Fibroblast of peridontal ligament (primary cell): ENCODE measurements around the gene C19orf81.
A peak's percentile ranks its signal among the peaks of the same experiment; 100 is the strongest.

ENCODE experiments used
- DNase-seq: peaks from one replicate; pipeline ENCODE4 v3.0.0-alpha.2; 2010; ENCODE audit errors: extremely low read depth

Gene C19orf81

GRCh38 chr19:50629801-50630200 lies 19.4 kb upstream of the C19orf81 start:
- no peak for DNase-seq

GRCh38 chr19:50632151-50632835 lies 17.0 kb upstream of the C19orf81 start:
- no peak for DNase-seq

GRCh38 chr19:50633359-50633758 lies 15.9 kb upstream of the C19orf81 start:
- DNase-seq, result no peak

GRCh38 chr19:50633973-50634372 lies 15.3 kb upstream of the C19orf81 start:
- DNase-seq, result no peak

GRCh38 chr19:50636317-50637085 lies 12.7 kb upstream of the C19orf81 start:
- no peak for DNase-seq

GRCh38 chr19:50638600-50638999 lies 10.6 kb upstream of the C19orf81 start:
- DNase-seq, result no peak

- no peak for DNase-seq
Observed at GRCh38 chr19:50639121-50640112, 9.8 kb upstream of the C19orf81 start, which contains the start of gene SYT3. TSS of gene SYT3 (minus strand) at chr19:50639881. CDS start at chr19:50637411, 2,470 bp downstream.

- DNase-seq, result no peak
Observed at GRCh38 chr19:50640368-50640767, 8.9 kb upstream of the C19orf81 start.

GRCh38 chr19:50644315-50644915 lies 4.8 kb upstream of the C19orf81 start:
- DNase-seq, result no peak

- DNase-seq, result no peak
Observed at GRCh38 chr19:50645107-50645506, 4.1 kb upstream of the C19orf81 start.

GRCh38 chr19:50646074-50646807 lies 3.0 kb upstream of the C19orf81 start:
- DNase-seq, result peak; percentile 3

- DNase-seq, result no peak
Observed at GRCh38 chr19:50647879-50648615, 1.2 kb upstream of the C19orf81 start.

GRCh38 chr19:50648659-50649058 lies 586 bp upstream of the C19orf81 start:
- DNase-seq, result no peak

GRCh38 chr19:50651174-50651573 lies 1.9 kb downstream of the C19orf81 start:
- no peak for DNase-seq

GRCh38 chr19:50652722-50653121 lies 3.5 kb downstream of the C19orf81 start:
- no peak for DNase-seq

GRCh38 chr19:50654882-50655281 lies 5.6 kb downstream of the C19orf81 start:
- no peak for DNase-seq

- DNase-seq, result no peak
Observed at GRCh38 chr19:50657222-50657669, 8.0 kb downstream of the C19orf81 start.

- peak; percentile 85 for DNase-seq
Observed at GRCh38 chr19:50657712-50658440, 8.6 kb downstream of the C19orf81 start.
